Lower lobe of right lung (tissue), 2 donors: ENCODE measurements around the gene BST1. TPM values are rescaled to one million over a fixed set of nuclear protein-coding genes. Genes with fewer than 3 reads are reported as not detected.

Experiments
- ATAC-seq, 2 donors: fragments of 200-7000 bp; cut with Tn5 transposase; one replicate each; pipeline ENCODE4 v1.9.1; 2020 to 2022; ENCODE audit warnings: mild to moderate bottlenecking in 2 of 2, moderate library complexity in 2 of 2
- DNase-seq: peaks from one replicate; pipeline ENCODE4 v3.0.0-alpha.2; 2020
- H3K27ac ChIP-seq: fragments of 200-600 bp; one replicate; pipeline ENCODE4 v1.8.0; 2022
- H3K27me3 ChIP-seq: fragments of 200-600 bp; one replicate; pipeline ENCODE4 v1.8.0; 2022; ENCODE audit warnings: low read depth
- H3K36me3 ChIP-seq: fragments of 200-600 bp; one replicate; pipeline ENCODE4 v1.8.0; 2022; ENCODE audit warnings: mild to moderate bottlenecking
- H3K4me1 ChIP-seq: fragments of 200-600 bp; one replicate; pipeline ENCODE4 v1.8.0; 2022
- H3K4me3 ChIP-seq: fragments of 200-600 bp; one replicate; pipeline ENCODE4 v1.8.0; 2022; ENCODE audit warnings: mild to moderate bottlenecking
- H3K9me3 ChIP-seq: fragments of 200-600 bp; one replicate; pipeline ENCODE4 v1.8.0; 2022
- CTCF ChIP-seq: fragments of 200-600 bp; IDR thresholded peaks from one replicate; pipeline ENCODE4 v1.8.0; 2022; ENCODE audit warnings: antibody characterized with exemption, mild to moderate bottlenecking
- intact Hi-C: fragments of 100-400 bp; cut with DNase I; formaldehyde crosslinking; loops from one replicate; pipeline ENCODE4 v1.11.0; 2022
- total RNA-seq: library from RNA; stranded (reverse); fragmentation: NEBNext Ultra II Directional; extraction: Animal tissue kit (Norgen Biotek cat#: 25700); gene quantifications from one replicate; pipeline ENCODE4 v1.2.1, GENCODE V29; 2021
- donor health status: DM: no; HTN: yes; CAD: no; lungs with severe emphysema.

BST1 gene
- total RNA-seq, 1 donor from 2014 or later = 17.8 TPM

GRCh38 chr4:15753786-15754185 is 50.9 kb downstream of the BST1 start:
- TF ChIP-seq CTCF = no peak
- peaks cover 8% of the 10 kb centered on the region for H3K4me1 ChIP-seq
- H3K27me3 ChIP-seq = no peaks in the 10 kb centered on the region
- no peak overlapping the region for H3K27ac ChIP-seq
- no peak overlapping the region for H3K4me3 ChIP-seq
- H3K9me3 ChIP-seq = no peaks in the 10 kb centered on the region
- DNase-seq = no peak
- intact Hi-C loops = no loop called here
- ATAC-seq = peak in 1 of 2 donors; percentile 35
- H3K36me3 ChIP-seq = no peaks in the 10 kb centered on the region

GRCh38 chr4:15754323-15754722 is 51.5 kb downstream of the BST1 start:
- no peak for TF ChIP-seq CTCF
- intact Hi-C loops = no loop called here
- DNase-seq (no peak), ATAC-seq (peak; percentile 63 to 68)
- Histone ChIP-seq H3K9me3 (no peaks in the 10 kb centered on the region), H3K27ac (no peak overlapping the region), H3K4me1 (peaks cover 8% of the 10 kb centered on the region), H3K36me3 (no peaks in the 10 kb centered on the region), H3K4me3 (no peak overlapping the region), H3K27me3 (no peaks in the 10 kb centered on the region)

GRCh38 chr4:15755321-15756155 is 52.7 kb downstream of the BST1 start:
- Histone ChIP-seq H3K9me3 (no peaks in the 10 kb centered on the region), H3K4me1 (peaks cover 8% of the 10 kb centered on the region), H3K4me3 (no peak overlapping the region), H3K27me3 (no peaks in the 10 kb centered on the region), H3K36me3 (no peaks in the 10 kb centered on the region), H3K27ac (no peak overlapping the region)
- intact Hi-C loops = no loop called here
- ATAC-seq = no peak
- no peak for DNase-seq
- TF ChIP-seq CTCF = no peak

- Histone ChIP-seq H3K27me3 (no peaks in the 10 kb centered on the region), H3K4me3 (no peak overlapping the region), H3K36me3 (no peaks in the 10 kb centered on the region), H3K9me3 (no peaks in the 10 kb centered on the region), H3K27ac (no peak overlapping the region), H3K4me1 (peaks cover 8% of the 10 kb centered on the region)
- no peak for DNase-seq
- TF ChIP-seq CTCF = peak; percentile 32
- intact Hi-C loops = no loop called here
- ATAC-seq = peak; percentile 67 to 71
Observed at GRCh38 chr4:15756361-15756861, 53.5 kb downstream of the BST1 start.

GRCh38 chr4:15757054-15757453 is 54.2 kb downstream of the BST1 start:
- H3K27me3 ChIP-seq = no peaks in the 10 kb centered on the region
- no peak for TF ChIP-seq CTCF
- intact Hi-C loops = no loop called here
- H3K9me3 ChIP-seq = no peaks in the 10 kb centered on the region
- no peaks in the 10 kb centered on the region for H3K36me3 ChIP-seq
- ATAC-seq (no peak), DNase-seq (no peak)
- no peak overlapping the region for H3K27ac ChIP-seq
- H3K4me1 ChIP-seq = peaks cover 8% of the 10 kb centered on the region
- no peak overlapping the region for H3K4me3 ChIP-seq
